Nephron progenitor cell (in vitro differentiated cells): ENCODE measurements around the gene RFTN1.
A peak's percentile ranks its signal among the peaks of the same experiment; 100 is the strongest.

Experiments
- DNase-seq: peaks from one replicate; pipeline ENCODE4 v3.0.0; 2021
- H3K27ac Mint-ChIP-seq: 2 replicates; pipeline ENCODE4 v1.8.0; 2021; ENCODE audit warnings: mild to moderate bottlenecking, moderate library complexity, mixed read lengths
- H3K27me3 Mint-ChIP-seq: 2 replicates; pipeline ENCODE4 v1.8.0; 2021; ENCODE audit warnings: mild to moderate bottlenecking, low read depth, mixed read lengths; ENCODE audit not compliant: poor library complexity
- H3K36me3 Mint-ChIP-seq: 2 replicates; pipeline ENCODE4 v1.8.0; 2021; ENCODE audit warnings: low read depth, mixed read lengths
- H3K4me1 Mint-ChIP-seq: 2 replicates; pipeline ENCODE4 v1.8.0; 2021; ENCODE audit warnings: mixed read lengths
- H3K4me3 Mint-ChIP-seq: 2 replicates; pipeline ENCODE4 v1.8.0; 2021; ENCODE audit warnings: mild to moderate bottlenecking, moderate library complexity, mixed read lengths
- H3K9me3 Mint-ChIP-seq: 2 replicates; pipeline ENCODE4 v1.8.0; 2021; ENCODE audit warnings: mild to moderate bottlenecking, moderate library complexity, mixed read lengths
- TF ChIP-seq, protein P1 (sequence below): fragments of 200-600 bp; sonication (generic); IDR thresholded peaks from 2 replicates; pipeline ENCODE4 v1.5.0; 2021; ENCODE audit warnings: antibody characterized with exemption

The RFTN1 gene

DNA sequence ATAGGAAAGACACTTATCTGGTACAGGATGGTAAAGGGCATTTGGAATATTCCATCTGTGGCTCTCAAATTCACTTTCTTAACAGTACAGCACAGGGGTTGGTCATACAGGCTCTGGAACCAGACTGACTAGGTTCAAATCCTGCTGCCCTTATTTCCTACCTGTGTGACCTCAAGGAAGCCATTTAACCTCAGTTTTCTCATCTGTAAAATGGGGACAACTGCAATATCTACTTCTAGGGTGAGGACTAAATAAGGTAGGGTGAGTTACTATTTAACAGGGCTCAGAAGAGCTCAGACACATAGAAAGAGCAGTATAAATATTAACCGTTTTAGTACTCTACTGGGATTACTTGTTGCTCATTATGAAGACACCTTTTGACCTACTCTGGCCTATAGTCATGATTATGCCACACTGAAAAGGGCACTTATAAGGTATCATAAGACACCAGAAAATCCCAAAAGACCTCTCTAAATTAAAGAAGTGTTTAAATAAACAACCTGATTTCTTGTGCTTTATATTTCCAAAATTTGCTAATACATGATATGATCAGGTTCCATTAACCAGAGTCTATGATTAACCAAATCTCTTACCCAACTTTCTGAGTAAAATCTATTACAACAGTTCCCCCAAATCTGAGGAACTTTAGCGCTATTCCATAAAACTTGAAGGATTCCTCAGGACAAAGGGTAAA lies 6.5 kb downstream of the RFTN1 start:
- DNase-seq = no peak
- no peak overlapping the region for H3K27ac Mint-ChIP-seq

DNA sequence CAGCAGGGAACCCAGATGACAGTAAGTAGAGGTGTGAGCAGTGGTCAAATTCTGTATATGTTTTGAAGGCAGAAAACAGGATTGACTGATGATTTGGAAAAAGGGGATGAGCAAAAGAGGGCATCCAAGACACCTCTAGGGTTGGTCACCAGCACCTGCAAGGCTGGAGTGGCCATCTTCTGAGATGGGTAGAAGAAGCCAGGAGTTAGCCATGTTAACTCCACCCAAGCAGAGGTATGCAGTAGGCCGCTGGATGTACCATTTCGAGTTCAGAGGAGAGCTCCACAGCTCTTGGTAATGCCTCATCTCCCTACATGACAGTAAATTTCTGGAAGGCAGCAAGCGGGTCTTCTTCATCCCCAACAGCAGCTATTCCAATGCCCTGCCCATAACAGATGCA lies 7.0 kb downstream of the RFTN1 start:
- H3K27me3 Mint-ChIP-seq = peaks cover 3% of the 10 kb centered on the region
- H3K4me3 Mint-ChIP-seq = no peak overlapping the region
- no peak overlapping the region for H3K27ac Mint-ChIP-seq
- H3K36me3 Mint-ChIP-seq = peaks cover 5% of the 10 kb centered on the region
- TF ChIP-seq, protein P1, sequence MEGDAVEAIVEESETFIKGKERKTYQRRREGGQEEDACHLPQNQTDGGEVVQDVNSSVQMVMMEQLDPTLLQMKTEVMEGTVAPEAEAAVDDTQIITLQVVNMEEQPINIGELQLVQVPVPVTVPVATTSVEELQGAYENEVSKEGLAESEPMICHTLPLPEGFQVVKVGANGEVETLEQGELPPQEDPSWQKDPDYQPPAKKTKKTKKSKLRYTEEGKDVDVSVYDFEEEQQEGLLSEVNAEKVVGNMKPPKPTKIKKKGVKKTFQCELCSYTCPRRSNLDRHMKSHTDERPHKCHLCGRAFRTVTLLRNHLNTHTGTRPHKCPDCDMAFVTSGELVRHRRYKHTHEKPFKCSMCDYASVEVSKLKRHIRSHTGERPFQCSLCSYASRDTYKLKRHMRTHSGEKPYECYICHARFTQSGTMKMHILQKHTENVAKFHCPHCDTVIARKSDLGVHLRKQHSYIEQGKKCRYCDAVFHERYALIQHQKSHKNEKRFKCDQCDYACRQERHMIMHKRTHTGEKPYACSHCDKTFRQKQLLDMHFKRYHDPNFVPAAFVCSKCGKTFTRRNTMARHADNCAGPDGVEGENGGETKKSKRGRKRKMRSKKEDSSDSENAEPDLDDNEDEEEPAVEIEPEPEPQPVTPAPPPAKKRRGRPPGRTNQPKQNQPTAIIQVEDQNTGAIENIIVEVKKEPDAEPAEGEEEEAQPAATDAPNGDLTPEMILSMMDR = no peak
- H3K4me1 Mint-ChIP-seq = peaks cover 57% of the 10 kb centered on the region
- no peaks in the 10 kb centered on the region for H3K9me3 Mint-ChIP-seq
- no peak for DNase-seq

More for the DNA sequence above, 6.5 kb downstream of the RFTN1 start:
- H3K27me3 Mint-ChIP-seq = peaks cover 7% of the 10 kb centered on the region
- TF ChIP-seq, protein P1 = no peak
- no peaks in the 10 kb centered on the region for H3K9me3 Mint-ChIP-seq
- H3K4me1 Mint-ChIP-seq = peaks cover 63% of the 10 kb centered on the region
- peaks cover 5% of the 10 kb centered on the region for H3K36me3 Mint-ChIP-seq
- H3K4me3 Mint-ChIP-seq = no peak overlapping the region

DNA sequence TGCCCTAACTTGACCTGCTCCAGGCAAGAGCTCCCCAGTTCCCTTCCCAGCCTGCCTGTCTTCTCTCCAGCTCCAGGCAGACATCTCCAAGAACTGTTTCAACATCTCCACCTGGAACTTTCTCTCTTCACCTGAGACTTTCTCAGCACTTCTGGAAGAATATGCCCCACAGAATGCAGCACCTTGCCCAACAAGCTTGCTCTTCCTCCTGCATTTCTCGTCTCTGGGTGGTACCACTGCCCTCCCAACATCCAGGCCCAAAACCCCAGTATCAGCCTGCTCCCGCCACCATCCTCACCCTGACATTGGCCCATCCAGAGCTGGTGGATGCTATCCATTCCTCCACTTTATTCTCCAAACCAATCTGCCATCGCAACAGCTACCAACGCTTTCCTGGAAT lies 8.8 kb downstream of the RFTN1 start:
- Mint-ChIP-seq H3K4me3 (no peak overlapping the region), H3K27ac (no peak overlapping the region), H3K27me3 (no peaks in the 10 kb centered on the region), H3K9me3 (no peaks in the 10 kb centered on the region), H3K36me3 (peaks cover 10% of the 10 kb centered on the region), H3K4me1 (peaks cover 39% of the 10 kb centered on the region)
- TF ChIP-seq, protein P1 = no peak
- no peak for DNase-seq

DNA sequence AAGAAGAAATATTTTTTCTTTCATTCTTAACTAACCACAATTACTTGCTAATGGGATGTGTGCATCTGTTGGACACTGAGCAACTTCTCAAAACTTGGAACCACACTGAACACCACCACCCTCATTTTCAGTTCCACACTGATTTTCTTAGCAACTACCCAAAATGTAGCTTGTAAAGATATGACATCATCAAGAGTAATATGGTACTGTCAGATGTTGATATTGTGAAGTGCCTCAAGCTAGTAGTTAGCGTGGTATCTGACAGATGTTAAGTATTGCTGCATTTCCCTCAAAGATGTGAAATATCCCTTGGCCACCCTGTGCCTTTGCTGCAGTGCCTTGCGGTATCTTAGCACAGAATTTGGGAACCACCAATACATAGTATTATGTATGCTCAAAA lies 9.3 kb downstream of the RFTN1 start:
- no peak for DNase-seq
- no peak overlapping the region for H3K4me3 Mint-ChIP-seq
- H3K36me3 Mint-ChIP-seq = peaks cover 10% of the 10 kb centered on the region
- no peaks in the 10 kb centered on the region for H3K27me3 Mint-ChIP-seq
- peaks cover 37% of the 10 kb centered on the region for H3K4me1 Mint-ChIP-seq
- no peak overlapping the region for H3K27ac Mint-ChIP-seq
- no peaks in the 10 kb centered on the region for H3K9me3 Mint-ChIP-seq
- TF ChIP-seq, protein P1 = no peak

DNA sequence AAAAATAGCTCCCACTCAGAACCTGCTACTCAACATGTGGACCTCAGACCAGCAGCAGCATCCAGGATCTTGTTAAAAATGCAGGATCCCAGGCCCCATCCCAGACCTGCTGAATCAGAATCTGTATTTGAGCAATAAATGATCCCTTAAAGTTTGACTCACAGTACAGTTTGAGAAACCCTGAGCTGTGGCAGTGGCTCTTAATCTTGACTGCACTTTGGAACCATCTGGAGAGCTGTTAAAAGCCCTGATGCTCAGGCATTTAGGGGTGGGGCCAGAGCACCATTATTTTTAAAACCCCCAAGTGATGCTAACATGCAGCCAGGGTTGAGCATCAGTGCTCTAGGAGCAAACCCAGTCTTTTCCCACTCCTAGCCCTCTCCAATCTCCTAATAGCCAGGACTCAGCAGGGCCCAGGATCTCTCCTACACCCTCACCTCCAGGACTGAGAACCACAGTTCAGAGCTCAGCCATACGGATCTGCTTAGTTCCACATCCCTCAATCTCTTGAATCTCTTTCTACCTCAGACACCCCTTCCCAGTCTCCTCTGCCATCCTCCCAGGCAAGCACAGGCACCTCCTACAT lies 10.2 kb downstream of the RFTN1 start:
- TF ChIP-seq, protein P1 = no peak
- DNase-seq = no peak
- Mint-ChIP-seq H3K9me3 (peaks cover 4% of the 10 kb centered on the region), H3K27ac (peak overlapping the region; percentile 58), H3K36me3 (peaks cover 10% of the 10 kb centered on the region), H3K4me3 (no peak overlapping the region), H3K27me3 (no peaks in the 10 kb centered on the region), H3K4me1 (peaks cover 32% of the 10 kb centered on the region)
